SK-N-MC (cell line): ENCODE measurements around the gene CDH3.

Source experiments
- DNase-seq: peaks from one replicate; pipeline ENCODE4 v3.0.0-alpha.2; 2011; ENCODE audit warnings: low read depth, low spot score
- H3K27ac ChIP-seq: fragments of 200-600 bp; sonication (generic); 2 replicates; pipeline ENCODE4 v1.5.1; 2016; ENCODE audit warnings: mixed run types
- H3K36me3 ChIP-seq: fragments of 200-600 bp; sonication (generic); 2 replicates; pipeline ENCODE4 v1.6.1; 2017; ENCODE audit warnings: antibody characterized with exemption, low read length, mixed read lengths; ENCODE audit not compliant: insufficient read depth
- H3K4me3 ChIP-seq: fragments of 200-600 bp; sonication (generic); 2 replicates; pipeline ENCODE4 v1.5.1; 2016
- H3K9ac ChIP-seq: fragments of 200-600 bp; sonication (generic); 2 replicates; pipeline ENCODE4 v1.8.0; 2017; ENCODE audit warnings: mixed run types, mixed read lengths; ENCODE audit not compliant: insufficient read length
- H3K9me3 ChIP-seq: fragments of 200-600 bp; sonication (generic); 2 replicates; pipeline ENCODE4 v1.6.1; 2017; ENCODE audit warnings: low read depth, mild to moderate bottlenecking, antibody characterized with exemption, low read length, moderate library complexity, mixed read lengths
- EZH2 ChIP-seq: fragments of 200-600 bp; sonication (generic); IDR thresholded peaks from one replicate; pipeline ENCODE4 v1.6.1; 2017; ENCODE audit warnings: antibody characterized with exemption
- FOXP2 ChIP-seq: optimal IDR thresholded peaks from 2 replicates; pipeline ENCODE3; 2011; ENCODE audit warnings: mild to moderate bottlenecking, moderate library complexity; ENCODE audit not compliant: insufficient read depth; ENCODE audit errors: extremely low read length, control extremely low read depth
- POLR2AphosphoS5 ChIP-seq: IDR thresholded peaks from 2 replicates; pipeline ENCODE4 v1.6.1; 2012; ENCODE audit warnings: mild to moderate bottlenecking, low read depth, low read length, borderline replicate concordance

CDH3 gene

GRCh38 chr16:68749432-68749831, 104.3 kb downstream of the CDH3 start:
- no peak overlapping the region for H3K9ac ChIP-seq
- TF ChIP-seq FOXP2 (no peak), POLR2AphosphoS5 (no peak), EZH2 (no peak)
- no peak overlapping the region for H3K27ac ChIP-seq
- no peaks in the 10 kb centered on the region for H3K36me3 ChIP-seq
- no peak overlapping the region for H3K4me3 ChIP-seq
- no peaks in the 10 kb centered on the region for H3K9me3 ChIP-seq
- no peak for DNase-seq
